BLaER1 (cell line): ENCODE data around the gene OR10G6.
"Not testable (repeated sequence)": the region's sequence is repeated elsewhere in the genome, so short reads cannot be mapped to it uniquely, and the experiment has no call there.

Source experiments
- H3K27ac ChIP-seq: shearing (Covaris generic); formaldehyde crosslinking; 2 replicates; pipeline ENCODE4 v1.8.1; 2022
- H3K27me3 ChIP-seq: shearing (Covaris generic); formaldehyde crosslinking; 2 replicates; pipeline ENCODE4 v1.8.1; 2022
- H3K36me3 ChIP-seq: shearing (Covaris generic); formaldehyde crosslinking; 2 replicates; pipeline ENCODE4 v1.8.1; 2022
- H3K4me1 ChIP-seq: shearing (Covaris generic); formaldehyde crosslinking; 2 replicates; pipeline ENCODE4 v1.8.1; 2022
- H3K4me2 ChIP-seq: shearing (Covaris generic); formaldehyde crosslinking; 2 replicates; pipeline ENCODE4 v1.8.1; 2022
- H3K4me3 ChIP-seq: shearing (Covaris generic); formaldehyde crosslinking; 2 replicates; pipeline ENCODE4 v1.8.1; 2022
- H3K9ac ChIP-seq: shearing (Covaris generic); formaldehyde crosslinking; 2 replicates; pipeline ENCODE4 v1.8.1; 2022
- H3K9me3 ChIP-seq: shearing (Covaris generic); formaldehyde crosslinking; 2 replicates; pipeline ENCODE4 v1.8.1; 2022
- H4K20me1 ChIP-seq: shearing (Covaris generic); formaldehyde crosslinking; 2 replicates; pipeline ENCODE4 v1.8.1; 2022
- Cebpa-rat ChIP-seq: shearing (Covaris generic); IDR thresholded peaks from 2 replicates; pipeline ENCODE4 v1.8.1; 2022

Gene OR10G6, protein sequence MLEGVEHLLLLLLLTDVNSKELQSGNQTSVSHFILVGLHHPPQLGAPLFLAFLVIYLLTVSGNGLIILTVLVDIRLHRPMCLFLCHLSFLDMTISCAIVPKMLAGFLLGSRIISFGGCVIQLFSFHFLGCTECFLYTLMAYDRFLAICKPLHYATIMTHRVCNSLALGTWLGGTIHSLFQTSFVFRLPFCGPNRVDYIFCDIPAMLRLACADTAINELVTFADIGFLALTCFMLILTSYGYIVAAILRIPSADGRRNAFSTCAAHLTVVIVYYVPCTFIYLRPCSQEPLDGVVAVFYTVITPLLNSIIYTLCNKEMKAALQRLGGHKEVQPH

DNA sequence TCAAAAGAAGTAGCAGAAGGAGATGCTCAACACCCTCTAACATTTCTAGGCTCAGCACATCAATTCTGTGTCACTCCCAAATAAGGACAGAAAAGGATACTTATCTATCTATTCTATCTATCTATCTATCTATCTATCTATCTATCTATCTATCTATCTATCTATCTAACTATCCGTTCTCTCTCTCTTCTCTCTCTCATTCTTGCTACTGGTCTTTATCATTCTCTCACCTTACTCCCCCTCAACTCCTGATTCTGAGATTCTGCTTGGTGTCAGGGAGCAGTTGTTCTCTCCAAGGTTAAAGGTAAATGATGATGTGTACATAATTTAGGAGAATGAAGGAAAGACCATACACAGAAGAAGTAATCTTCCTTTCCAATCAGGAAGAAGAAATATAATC is at the start of gene OR10G6:
Gene OR10G6, minus strand, starts transcription at position 43 of the 400 bp plus-strand sequence. Its CDS starts 0 bp downstream, at position 43.
- TF ChIP-seq Cebpa-rat, result no peak
- no peaks in the 10 kb centered on the region for H3K36me3 ChIP-seq
- no peak within 1 kb of the TSS for H3K4me3 ChIP-seq
- no peaks in the 10 kb centered on the region for H4K20me1 ChIP-seq
- no peak within 1 kb of the TSS for H3K4me2 ChIP-seq
- no peaks in the 10 kb centered on the region for H3K27me3 ChIP-seq
- no peak within 1 kb of the TSS for H3K9ac ChIP-seq
- H3K9me3 ChIP-seq, result no peaks in the 10 kb centered on the region
- no peak within 1 kb of the TSS for H3K27ac ChIP-seq
- H3K4me1 ChIP-seq, result peaks cover 7% of the 10 kb centered on the region

DNA sequence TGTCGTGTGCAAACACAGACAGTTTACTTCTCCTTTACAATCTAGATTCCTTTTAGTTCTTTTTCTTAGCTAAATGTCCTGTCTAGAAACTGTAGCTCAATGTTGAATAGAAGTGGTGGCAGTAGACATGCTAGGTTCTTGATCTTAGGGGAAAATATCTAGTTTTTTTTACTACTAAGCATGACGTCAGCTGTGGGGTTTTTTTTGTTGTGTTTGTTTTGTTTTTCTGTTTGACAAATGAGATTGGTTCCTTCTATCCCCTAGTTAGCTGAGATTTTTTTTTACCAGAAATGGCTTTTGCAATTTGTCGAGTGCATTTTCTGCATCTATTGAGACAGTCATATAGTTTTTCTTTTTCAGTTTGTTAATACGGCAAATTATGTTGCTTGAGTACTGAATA is 48.5 kb upstream of the OR10G6 start:
- H3K27ac ChIP-seq, result no peak overlapping the region
- no peak overlapping the region for H3K4me2 ChIP-seq
- H4K20me1 ChIP-seq, result no peaks in the 10 kb centered on the region
- no peaks in the 10 kb centered on the region for H3K27me3 ChIP-seq
- no peaks in the 10 kb centered on the region for H3K36me3 ChIP-seq
- H3K9me3 ChIP-seq, result no peaks in the 10 kb centered on the region
- no peak for TF ChIP-seq Cebpa-rat
- no peak overlapping the region for H3K4me3 ChIP-seq
- H3K9ac ChIP-seq, result no peak overlapping the region
- H3K4me1 ChIP-seq, result no peaks in the 10 kb centered on the region

DNA sequence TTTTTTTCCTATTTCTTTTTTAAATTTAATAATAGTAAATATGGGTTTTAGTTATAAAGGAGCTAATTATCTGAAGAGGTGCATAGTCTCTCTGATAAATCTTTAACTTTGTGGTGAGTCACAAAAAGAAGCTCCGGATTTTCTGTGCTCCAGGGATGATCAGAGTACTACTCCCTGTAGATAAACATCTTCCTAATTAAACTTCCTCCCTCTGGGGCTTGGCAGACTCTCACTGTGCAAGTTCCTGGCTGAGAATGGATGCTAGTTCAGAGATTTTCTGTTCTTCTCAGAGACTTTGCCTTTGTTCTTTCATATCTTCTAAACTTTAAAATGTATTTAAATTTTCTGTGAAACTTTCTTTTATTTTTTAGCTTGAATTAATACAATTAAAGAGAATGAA is 46.3 kb upstream of the OR10G6 start, which contains the start of gene OR10G7:
Gene OR10G7, minus strand, starts transcription at position 72 of the 400 bp plus-strand sequence. CDS start 2,324 bp downstream, outside the sequence.
- H3K4me1 ChIP-seq, result no peaks in the 10 kb centered on the region
- no peak within 1 kb of the TSS for H3K4me2 ChIP-seq
- H3K9ac ChIP-seq, result no peak within 1 kb of the TSS
- H4K20me1 ChIP-seq, result no peaks in the 10 kb centered on the region
- no peaks in the 10 kb centered on the region for H3K9me3 ChIP-seq
- H3K27ac ChIP-seq, result no peak within 1 kb of the TSS
- no peak within 1 kb of the TSS for H3K4me3 ChIP-seq
- H3K27me3 ChIP-seq, result no peaks in the 10 kb centered on the region
- no peak for TF ChIP-seq Cebpa-rat
- no peaks in the 10 kb centered on the region for H3K36me3 ChIP-seq

DNA sequence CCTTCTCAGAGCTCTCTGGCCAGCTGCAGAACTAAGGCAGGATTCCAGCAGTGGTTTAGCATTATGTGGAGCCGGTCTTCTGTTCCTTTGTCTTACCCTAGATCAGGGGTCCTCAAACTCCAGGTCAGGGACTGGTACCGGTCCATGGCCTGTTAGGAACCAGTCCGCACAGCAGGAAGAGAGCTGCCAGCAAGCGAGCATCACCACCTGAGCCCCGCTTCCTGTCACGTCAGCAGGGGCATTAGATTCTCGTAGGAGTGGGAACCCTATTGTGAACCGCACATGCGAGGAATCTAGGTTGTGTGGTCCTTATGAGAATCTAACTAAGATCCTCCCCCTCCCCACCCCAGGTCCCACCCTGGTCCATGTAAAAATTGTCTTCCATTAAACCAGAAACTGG is 44.6 kb upstream of the OR10G6 start:
- no peaks in the 10 kb centered on the region for H3K4me1 ChIP-seq
- no peak for TF ChIP-seq Cebpa-rat

DNA sequence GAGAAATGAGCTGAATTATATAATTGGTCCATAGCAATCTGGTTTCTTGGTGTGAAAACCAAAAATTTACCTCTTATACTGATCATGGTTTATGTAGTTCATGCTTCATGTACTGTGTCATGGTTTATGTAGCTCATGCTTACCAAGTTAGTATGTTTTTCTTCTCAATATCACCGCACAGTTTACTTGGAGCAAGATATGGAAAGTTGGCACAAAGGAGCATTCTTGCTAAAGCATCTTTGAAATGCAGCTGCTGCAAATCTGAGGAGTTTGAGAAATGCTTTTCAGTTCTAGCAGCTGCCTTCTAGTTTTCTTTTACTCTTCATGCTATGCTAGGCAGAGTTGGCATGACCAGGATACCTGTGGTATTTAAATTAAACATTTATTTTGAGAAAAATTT is 41.7 kb upstream of the OR10G6 start:
- no peaks in the 10 kb centered on the region for H3K36me3 ChIP-seq
- no peak overlapping the region for H3K27ac ChIP-seq
- no peak overlapping the region for H3K9ac ChIP-seq
- no peaks in the 10 kb centered on the region for H3K4me1 ChIP-seq
- no peak for TF ChIP-seq Cebpa-rat
- no peaks in the 10 kb centered on the region for H3K27me3 ChIP-seq
- H3K9me3 ChIP-seq, result no peaks in the 10 kb centered on the region
- H3K4me3 ChIP-seq, result no peak overlapping the region
- H4K20me1 ChIP-seq, result no peaks in the 10 kb centered on the region
- H3K4me2 ChIP-seq, result no peak overlapping the region

More for the DNA sequence above, 44.6 kb upstream of the OR10G6 start:
- H3K27me3 ChIP-seq, result no peaks in the 10 kb centered on the region
- H3K9ac ChIP-seq, result no peak overlapping the region
- H4K20me1 ChIP-seq, result no peaks in the 10 kb centered on the region
- no peaks in the 10 kb centered on the region for H3K36me3 ChIP-seq
- H3K4me3 ChIP-seq, result no peak overlapping the region
- H3K4me2 ChIP-seq, result no peak overlapping the region
- H3K9me3 ChIP-seq, result no peaks in the 10 kb centered on the region
- H3K27ac ChIP-seq, result no peak overlapping the region

DNA sequence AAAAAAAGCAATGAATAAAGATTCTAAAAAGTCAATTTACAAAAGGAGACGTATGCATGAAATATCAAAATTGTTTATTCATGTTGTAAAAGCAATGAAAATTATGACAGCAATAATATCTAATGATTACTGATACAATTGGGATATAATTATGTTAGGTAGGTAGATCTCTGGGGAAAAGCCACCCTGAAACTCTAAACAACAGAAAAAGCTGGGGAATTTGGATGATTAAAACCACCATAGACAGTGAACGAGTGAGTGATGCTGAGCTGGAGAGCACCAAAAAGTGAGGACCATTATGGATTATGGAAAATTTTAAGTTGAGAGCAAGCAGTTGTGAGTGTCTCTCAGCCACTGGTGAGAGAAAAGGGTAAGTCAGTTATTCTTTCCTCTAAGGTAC is 31.5 kb upstream of the OR10G6 start, which contains the start of gene OR10G8:
Gene OR10G8, plus strand, starts transcription at position 301 of the 400 bp plus-strand sequence. CDS start 2,825 bp downstream, outside the sequence.
- no peak within 1 kb of the TSS for H3K9ac ChIP-seq
- H3K4me1 ChIP-seq, result no peaks in the 10 kb centered on the region
- no peaks in the 10 kb centered on the region for H4K20me1 ChIP-seq
- H3K4me2 ChIP-seq, result no peak within 1 kb of the TSS
- no peak for TF ChIP-seq Cebpa-rat
- no peaks in the 10 kb centered on the region for H3K36me3 ChIP-seq
- H3K9me3 ChIP-seq, result no peaks in the 10 kb centered on the region
- H3K27ac ChIP-seq, result no peak within 1 kb of the TSS
- H3K4me3 ChIP-seq, result no peak within 1 kb of the TSS
- H3K27me3 ChIP-seq, result no peaks in the 10 kb centered on the region

DNA sequence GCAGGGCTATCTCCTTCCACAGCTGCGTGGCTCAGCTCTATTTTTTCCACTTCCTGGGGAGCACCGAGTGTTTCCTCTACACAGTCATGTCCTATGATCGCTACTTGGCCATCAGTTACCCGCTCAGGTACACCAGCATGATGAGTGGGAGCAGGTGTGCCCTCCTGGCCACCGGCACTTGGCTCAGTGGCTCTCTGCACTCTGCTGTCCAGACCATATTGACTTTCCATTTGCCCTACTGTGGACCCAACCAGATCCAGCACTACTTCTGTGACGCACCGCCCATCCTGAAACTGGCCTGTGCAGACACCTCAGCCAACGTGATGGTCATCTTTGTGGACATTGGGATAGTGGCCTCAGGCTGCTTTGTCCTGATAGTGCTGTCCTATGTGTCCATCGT is 20.9 kb upstream of the OR10G6 start:
- not testable (repeated sequence) for H3K4me3 ChIP-seq, H4K20me1 ChIP-seq, H3K4me2 ChIP-seq, H3K9ac ChIP-seq, H3K36me3 ChIP-seq, H3K27ac ChIP-seq, H3K27me3 ChIP-seq, H3K4me1 ChIP-seq, H3K9me3 ChIP-seq

DNA sequence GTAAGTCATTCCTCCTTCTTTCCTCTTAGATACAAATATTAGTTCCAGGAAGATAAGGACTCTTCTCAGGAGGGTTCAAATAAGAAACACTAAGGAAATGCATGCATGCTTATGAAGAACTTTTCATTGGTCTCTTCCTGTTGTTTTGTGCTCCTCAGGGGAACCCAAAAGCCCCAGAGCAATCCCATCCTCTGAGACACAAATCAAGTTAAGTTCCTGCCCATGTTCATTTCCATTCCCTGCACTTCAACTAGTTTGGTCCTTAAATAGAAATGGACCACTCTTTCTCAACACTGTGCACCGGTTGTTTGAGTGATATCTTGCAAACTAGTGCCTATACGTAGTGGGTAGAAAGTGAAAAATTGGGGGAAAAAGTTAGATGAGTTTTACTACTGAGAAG is 17.7 kb upstream of the OR10G6 start, which contains the start of gene OR10G4:
Gene OR10G4, plus strand, starts transcription at position 301 of the 400 bp plus-strand sequence. CDS start 2,578 bp downstream, outside the sequence.
- H3K9me3 ChIP-seq, result no peaks in the 10 kb centered on the region
- H3K27ac ChIP-seq, result no peak within 1 kb of the TSS
- H3K36me3 ChIP-seq, result no peaks in the 10 kb centered on the region
- H3K4me1 ChIP-seq, result no peaks in the 10 kb centered on the region
- H3K27me3 ChIP-seq, result no peaks in the 10 kb centered on the region
- no peak for TF ChIP-seq Cebpa-rat
- no peak within 1 kb of the TSS for H3K4me3 ChIP-seq
- no peak within 1 kb of the TSS for H3K4me2 ChIP-seq
- no peak within 1 kb of the TSS for H3K9ac ChIP-seq
- H4K20me1 ChIP-seq, result no peaks in the 10 kb centered on the region

DNA sequence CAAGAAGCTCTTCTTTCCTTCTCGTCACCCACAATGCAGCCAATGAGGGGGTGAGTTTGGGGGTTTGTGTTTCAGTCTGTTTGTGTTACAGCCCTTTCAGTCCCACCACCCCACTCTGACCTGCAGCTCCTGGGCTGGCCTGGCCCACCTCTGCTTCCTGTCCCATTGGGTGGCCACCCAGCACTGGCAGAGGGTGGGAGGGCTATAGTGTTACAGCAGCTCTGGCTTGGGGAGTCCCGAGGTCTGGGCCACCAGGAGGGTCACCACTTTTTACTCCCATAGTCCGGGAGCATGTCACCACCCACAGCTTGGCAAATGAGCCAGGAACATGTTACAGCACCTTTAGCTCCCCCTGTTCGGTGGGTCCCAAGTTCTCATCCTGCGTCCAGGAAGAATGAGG is 15.7 kb downstream of the OR10G6 start:
- Histone ChIP-seq H4K20me1 (no peaks in the 10 kb centered on the region), H3K4me2 (no peak overlapping the region)

DNA sequence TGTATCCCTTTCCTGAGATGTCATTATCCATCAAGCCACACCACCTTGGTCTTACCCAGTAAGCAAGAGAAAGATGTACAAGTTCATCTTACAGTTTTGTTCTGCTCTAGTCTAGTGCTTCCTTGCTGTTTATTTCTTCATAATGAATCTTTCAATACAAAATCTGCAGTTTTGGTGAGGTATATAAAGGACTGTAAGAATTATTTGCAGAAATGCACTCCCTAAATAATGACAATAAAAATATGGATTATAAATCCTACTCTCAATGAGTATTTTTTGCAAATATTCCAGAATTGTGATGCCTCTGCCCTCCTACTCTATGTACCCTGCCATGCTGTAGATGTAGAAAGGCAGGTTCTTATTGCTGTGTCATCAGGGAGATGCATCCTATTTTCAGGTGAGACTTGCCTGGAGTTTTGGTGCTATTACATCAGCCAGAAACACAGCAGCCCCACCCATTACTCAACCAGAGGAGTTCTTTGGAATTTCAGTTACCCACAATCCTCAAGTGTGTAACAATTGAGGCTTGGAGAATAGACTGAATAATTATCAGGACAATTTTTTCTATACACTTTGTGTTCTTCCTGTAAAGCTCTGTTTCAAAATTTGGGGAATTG is 17.1 kb downstream of the OR10G6 start, which contains the start of gene OR10S1:
Gene OR10S1, minus strand, starts transcription at position 51 of the 617 bp plus-strand sequence. CDS start 117 bp downstream, outside the sequence.
- Histone ChIP-seq H4K20me1 (no peaks in the 10 kb centered on the region), H3K9me3 (peaks cover 7% of the 10 kb centered on the region; the same call in 1 of the 2 replicates), H3K27me3 (no peaks in the 10 kb centered on the region), H3K9ac (no peak within 1 kb of the TSS), H3K4me1 (no peaks in the 10 kb centered on the region), H3K36me3 (no peaks in the 10 kb centered on the region), H3K4me3 (no peak within 1 kb of the TSS), H3K4me2 (no peak within 1 kb of the TSS), H3K27ac (no peak within 1 kb of the TSS)
- no peak for TF ChIP-seq Cebpa-rat

More for the DNA sequence above, 15.7 kb downstream of the OR10G6 start:
- H3K4me3 ChIP-seq, result no peak overlapping the region
- peaks cover 7% of the 10 kb centered on the region; the same call in 1 of the 2 replicates for H3K9me3 ChIP-seq
- no peak for TF ChIP-seq Cebpa-rat
- no peaks in the 10 kb centered on the region for H3K36me3 ChIP-seq
- no peaks in the 10 kb centered on the region for H3K4me1 ChIP-seq
- H3K9ac ChIP-seq, result no peak overlapping the region
- H3K27me3 ChIP-seq, result no peaks in the 10 kb centered on the region
- H3K27ac ChIP-seq, result no peak overlapping the region
